GM19468 (cell line): ENCODE data around the gene NMNAT1.
"Not testable (repeated sequence)": the region's sequence is repeated elsewhere in the genome, so short reads cannot be mapped to it uniquely, and the experiment has no call there.

ENCODE experiments used
- ATAC-seq: cut with Tn5 transposase; IDR thresholded peaks from one replicate; pipeline ENCODE4 v1.9.1; 2021; ENCODE audit warnings: mild to moderate bottlenecking, moderate library complexity, moderate number of reproducible peaks; ENCODE audit not compliant: unreplicated experiment; ENCODE audit errors: extremely low read depth

Gene NMNAT1

GRCh38 chr1:9917495-9917894 is 25.8 kb upstream of the NMNAT1 start:
- not testable (repeated sequence) for ATAC-seq

GRCh38 chr1:9917901-9918300 is 25.4 kb upstream of the NMNAT1 start:
- no peak for ATAC-seq

GRCh38 chr1:9920606-9921005 is 22.7 kb upstream of the NMNAT1 start:
- ATAC-seq = no peak

- ATAC-seq = no peak
Observed at GRCh38 chr1:9922342-9922741, 20.9 kb upstream of the NMNAT1 start.

GRCh38 chr1:9927259-9927658 is 16.0 kb upstream of the NMNAT1 start:
- no peak for ATAC-seq

GRCh38 chr1:9929431-9930385 is 13.6 kb upstream of the NMNAT1 start:
- ATAC-seq = no peak

- ATAC-seq = no peak
Observed at GRCh38 chr1:9942399-9942938, 806 bp upstream of the NMNAT1 start.

GRCh38 chr1:9946315-9946714 is 3.0 kb downstream of the NMNAT1 start:
- ATAC-seq = no peak

- no peak for ATAC-seq
Observed at GRCh38 chr1:9957726-9958125, 14.5 kb downstream of the NMNAT1 start.

- ATAC-seq = no peak
Observed at GRCh38 chr1:9960011-9960410, 16.7 kb downstream of the NMNAT1 start.

- ATAC-seq = no peak
Observed at GRCh38 chr1:9960706-9961562, 17.7 kb downstream of the NMNAT1 start.

GRCh38 chr1:9984253-9984652 is 41.0 kb downstream of the NMNAT1 start:
- no peak for ATAC-seq

- no peak for ATAC-seq
Observed at GRCh38 chr1:9985001-9985400, 41.7 kb downstream of the NMNAT1 start.

GRCh38 chr1:9989773-9990172 is 46.5 kb downstream of the NMNAT1 start:
- ATAC-seq = no peak

GRCh38 chr1:9990944-9991343 is 47.7 kb downstream of the NMNAT1 start:
- ATAC-seq = no peak

GRCh38 chr1:9992910-9993309 is 49.6 kb downstream of the NMNAT1 start:
- ATAC-seq = no peak

GRCh38 chr1:9993561-9994075 is 50.3 kb downstream of the NMNAT1 start:
- ATAC-seq = no peak

GRCh38 chr1:9996624-9997582 is 53.6 kb downstream of the NMNAT1 start, which contains the start of gene RBP7:
Gene RBP7 (plus strand): TSS chr1:9997228. CDS start chr1:9997259, 31 bp downstream.
- ATAC-seq = no peak

- ATAC-seq = no peak
Observed at GRCh38 chr1:10001016-10001665, 57.9 kb downstream of the NMNAT1 start.
